Renal cortical epithelial cell (primary cell): Measurements from ENCODE around the gene ACO1. TPM values are rescaled to one million over a fixed set of nuclear protein-coding genes. Genes with fewer than 3 reads are reported as not detected.

Experiments used
- DNase-seq: peaks from one replicate; pipeline ENCODE4 v3.0.0-alpha.2; 2011; ENCODE audit warnings: low read depth
- total RNA-seq: library from RNA; depleted of rRNA; stranded (reverse); fragments of >200 nt; gene quantifications from 2 replicates; pipeline ENCODE4 v1.2.3, GENCODE V29; 2014

The ACO1 gene
- total RNA-seq, 1 donor from 2014 or later = 190 TPM

GRCh38 chr9:32419921-32420320 lies 35.5 kb downstream of the ACO1 start:
- DNase-seq = no peak

GRCh38 chr9:32422237-32422806 lies 37.9 kb downstream of the ACO1 start:
- DNase-seq = no peak

GRCh38 chr9:32423371-32423770 lies 38.9 kb downstream of the ACO1 start:
- DNase-seq = peak; percentile 86

- peak; percentile 79 for DNase-seq
Measured at GRCh38 chr9:32424616-32425015, 40.2 kb downstream of the ACO1 start.

GRCh38 chr9:32426278-32426939 lies 42.0 kb downstream of the ACO1 start:
- peak; percentile 97 for DNase-seq

GRCh38 chr9:32427111-32427873 lies 42.8 kb downstream of the ACO1 start:
- peak; percentile 69 for DNase-seq

GRCh38 chr9:32430720-32431119 lies 46.3 kb downstream of the ACO1 start:
- DNase-seq = peak; percentile 21

- no peak for DNase-seq
Measured at GRCh38 chr9:32431196-32431595, 46.8 kb downstream of the ACO1 start.

- peak; percentile 21 for DNase-seq
Measured at GRCh38 chr9:32431940-32432555, 47.6 kb downstream of the ACO1 start.

- DNase-seq = no peak
Measured at GRCh38 chr9:32434892-32435291, 50.4 kb downstream of the ACO1 start.

GRCh38 chr9:32441678-32442077 lies 57.2 kb downstream of the ACO1 start:
- DNase-seq = no peak

- no peak for DNase-seq
Measured at GRCh38 chr9:32442433-32442832, 58.0 kb downstream of the ACO1 start.

- no peak for DNase-seq
Measured at GRCh38 chr9:32449969-32450368, 65.5 kb downstream of the ACO1 start.

- no peak for DNase-seq
Measured at GRCh38 chr9:32454280-32454679, 69.8 kb downstream of the ACO1 start.

GRCh38 chr9:32455738-32456137 lies 71.3 kb downstream of the ACO1 start:
- DNase-seq = no peak

GRCh38 chr9:32456564-32456963 lies 72.1 kb downstream of the ACO1 start:
- peak; percentile 61 for DNase-seq

GRCh38 chr9:32463500-32464293 lies 79.3 kb downstream of the ACO1 start:
- no peak for DNase-seq

GRCh38 chr9:32468740-32469139 lies 84.3 kb downstream of the ACO1 start:
- no peak for DNase-seq

- DNase-seq = no peak
Measured at GRCh38 chr9:32472344-32472743, 87.9 kb downstream of the ACO1 start.

GRCh38 chr9:32483343-32483742 lies 98.9 kb downstream of the ACO1 start:
- DNase-seq = no peak

- peak; percentile 10 for DNase-seq
Measured at GRCh38 chr9:32486839-32487562, 102.6 kb downstream of the ACO1 start.
